Measurements from ENCODE around the gene PSME1. TPM values are rescaled to one million over a fixed set of nuclear protein-coding genes. Genes with fewer than 3 reads are reported as not detected.

Gene PSME1
- total and polyA plus RNA-seq, 10 of the 15 experiments (the other 5 are each of a cell fraction or from before 2014, with no cell fraction given), result 250 to 1,378 (median 412) TPM

DNA sequence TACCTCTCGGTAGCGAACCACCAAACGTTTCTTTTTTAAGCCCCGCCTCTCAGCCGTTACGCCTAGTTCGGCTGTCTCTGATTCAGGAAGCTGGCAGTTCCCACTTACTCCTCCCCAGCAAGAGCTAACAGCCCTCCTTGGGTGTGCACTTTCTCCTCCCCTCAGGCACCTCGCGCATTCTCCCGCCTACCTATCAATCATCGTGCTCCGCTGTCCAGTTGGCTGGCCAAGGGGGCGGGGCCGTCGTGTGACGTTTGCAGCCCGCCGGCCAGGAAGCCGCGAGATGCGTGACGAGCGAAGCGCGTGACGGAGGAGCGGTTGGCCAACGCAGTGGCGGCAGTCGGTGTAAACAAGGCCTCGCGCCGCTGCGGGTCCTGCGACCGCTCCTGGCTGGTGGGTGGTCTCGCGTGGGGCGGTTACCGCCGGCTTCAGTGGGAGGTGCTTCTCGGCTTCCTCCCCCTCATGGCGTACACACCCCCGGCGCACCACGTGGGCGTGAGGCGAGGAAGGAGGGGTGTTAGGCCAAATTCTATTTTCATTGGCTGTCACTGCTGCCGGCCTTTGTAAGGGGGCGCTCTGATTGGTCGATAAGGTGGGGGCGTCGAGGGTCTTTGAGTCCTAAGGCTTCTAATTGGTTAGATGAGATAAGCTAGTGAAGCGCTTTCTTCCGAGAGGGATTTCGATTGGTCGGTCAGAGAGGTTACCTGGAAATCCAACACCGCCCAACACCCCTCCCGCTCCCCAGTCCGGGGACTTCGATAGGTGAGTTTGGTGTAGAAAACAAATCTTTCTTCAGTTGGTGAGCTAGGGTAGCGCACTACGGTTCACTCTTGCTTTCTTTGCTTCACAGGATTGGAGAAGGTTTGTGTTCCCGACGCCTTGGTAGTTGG lies 21.2 kb upstream of the PSME1 start, which contains the start of the genes DCAF11 and NRL (continued):
- TF ChIP-seq, protein P1, sequence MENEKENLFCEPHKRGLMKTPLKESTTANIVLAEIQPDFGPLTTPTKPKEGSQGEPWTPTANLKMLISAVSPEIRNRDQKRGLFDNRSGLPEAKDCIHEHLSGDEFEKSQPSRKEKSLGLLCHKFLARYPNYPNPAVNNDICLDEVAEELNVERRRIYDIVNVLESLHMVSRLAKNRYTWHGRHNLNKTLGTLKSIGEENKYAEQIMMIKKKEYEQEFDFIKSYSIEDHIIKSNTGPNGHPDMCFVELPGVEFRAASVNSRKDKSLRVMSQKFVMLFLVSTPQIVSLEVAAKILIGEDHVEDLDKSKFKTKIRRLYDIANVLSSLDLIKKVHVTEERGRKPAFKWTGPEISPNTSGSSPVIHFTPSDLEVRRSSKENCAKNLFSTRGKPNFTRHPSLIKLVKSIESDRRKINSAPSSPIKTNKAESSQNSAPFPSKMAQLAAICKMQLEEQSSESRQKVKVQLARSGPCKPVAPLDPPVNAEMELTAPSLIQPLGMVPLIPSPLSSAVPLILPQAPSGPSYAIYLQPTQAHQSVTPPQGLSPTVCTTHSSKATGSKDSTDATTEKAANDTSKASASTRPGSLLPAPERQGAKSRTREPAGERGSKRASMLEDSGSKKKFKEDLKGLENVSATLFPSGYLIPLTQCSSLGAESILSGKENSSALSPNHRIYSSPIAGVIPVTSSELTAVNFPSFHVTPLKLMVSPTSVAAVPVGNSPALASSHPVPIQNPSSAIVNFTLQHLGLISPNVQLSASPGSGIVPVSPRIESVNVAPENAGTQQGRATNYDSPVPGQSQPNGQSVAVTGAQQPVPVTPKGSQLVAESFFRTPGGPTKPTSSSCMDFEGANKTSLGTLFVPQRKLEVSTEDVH (IDR thresholded peaks at IDR 0.05; ENCODE audit: low read depth, partially characterized antibody), result no peak
- TF ChIP-seq EP300 (IDR thresholded peaks at IDR 0.05; ENCODE audit: borderline replicate concordance in 1 of 2, control insufficient read depth in 1 of 2, low read depth in 2 of 2, low read length in 2 of 2), result no peak
- TF ChIP-seq LARP7 (IDR thresholded peaks at IDR 0.05), result no peak
- peak; percentile 92 for TF ChIP-seq CHD2 (IDR thresholded peaks at IDR 0.05; ENCODE audit: borderline replicate concordance, low read depth, low read length)
- TF ChIP-seq, protein P2, sequence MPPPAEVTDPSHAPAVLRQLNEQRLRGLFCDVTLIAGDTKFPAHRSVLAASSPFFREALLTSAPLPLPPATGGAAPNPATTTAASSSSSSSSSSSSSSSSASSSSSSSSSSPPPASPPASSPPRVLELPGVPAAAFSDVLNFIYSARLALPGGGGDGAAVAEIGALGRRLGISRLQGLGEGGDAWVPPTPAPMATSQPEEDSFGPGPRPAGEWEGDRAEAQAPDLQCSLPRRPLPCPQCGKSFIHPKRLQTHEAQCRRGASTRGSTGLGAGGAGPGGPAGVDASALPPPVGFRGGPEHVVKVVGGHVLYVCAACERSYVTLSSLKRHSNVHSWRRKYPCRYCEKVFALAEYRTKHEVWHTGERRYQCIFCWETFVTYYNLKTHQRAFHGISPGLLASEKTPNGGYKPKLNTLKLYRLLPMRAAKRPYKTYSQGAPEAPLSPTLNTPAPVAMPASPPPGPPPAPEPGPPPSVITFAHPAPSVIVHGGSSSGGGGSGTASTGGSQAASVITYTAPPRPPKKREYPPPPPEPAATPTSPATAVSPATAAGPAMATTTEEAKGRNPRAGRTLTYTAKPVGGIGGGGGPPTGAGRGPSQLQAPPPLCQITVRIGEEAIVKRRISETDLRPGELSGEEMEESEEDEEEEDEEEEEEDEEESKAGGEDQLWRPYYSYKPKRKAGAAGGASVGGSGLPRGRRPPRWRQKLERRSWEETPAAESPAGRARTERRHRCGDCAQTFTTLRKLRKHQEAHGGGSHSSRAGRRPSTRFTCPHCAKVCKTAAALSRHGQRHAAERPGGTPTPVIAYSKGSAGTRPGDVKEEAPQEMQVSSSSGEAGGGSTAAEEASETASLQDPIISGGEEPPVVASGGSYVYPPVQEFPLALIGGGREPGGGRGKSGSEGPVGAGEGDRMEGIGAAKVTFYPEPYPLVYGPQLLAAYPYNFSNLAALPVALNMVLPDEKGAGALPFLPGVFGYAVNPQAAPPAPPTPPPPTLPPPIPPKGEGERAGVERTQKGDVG (CRISPR knock-in tag; IDR thresholded peaks at IDR 0.05), result no peak
- TF ChIP-seq GATAD2B (conservative IDR thresholded peaks at IDR 0.05; ENCODE audit: low read depth), result peak; percentile 88
- TF ChIP-seq SUPT20H (IDR thresholded peaks at IDR 0.05; ENCODE audit: borderline replicate concordance, control insufficient read depth, low read depth, low read length), result no peak
- TF ChIP-seq NR2C2 (IDR thresholded peaks at IDR 0.05; ENCODE audit: borderline replicate concordance, control insufficient read depth, insufficient read length, low read depth), result no peak
- TF ChIP-seq NRF1 (conservative IDR thresholded peaks at IDR 0.05; ENCODE audit: low read depth, low read length), result peak; percentile 68
- TF ChIP-seq EZH2 (IDR thresholded peaks at IDR 0.05; ENCODE audit: borderline replicate concordance, control insufficient read depth, low read depth, low read length), result no peak
- no peak for TF ChIP-seq MEF2A (IDR thresholded peaks at IDR 0.05; ENCODE audit: insufficient read depth, low read depth, low read length)
- TF ChIP-seq SUZ12 (IDR thresholded peaks at IDR 0.05; ENCODE audit: unreplicated experiment), result no peak
- TF ChIP-seq ZNF207 (IDR thresholded peaks at IDR 0.05; ENCODE audit: borderline replicate concordance), result peak; percentile 8; the same call in 1 of the 2 replicates
- TF ChIP-seq NFYB (IDR thresholded peaks at IDR 0.05; ENCODE audit: insufficient read depth, low read depth, low read length), result peak; percentile 99
- peak; percentile 63 for TF ChIP-seq POLR2AphosphoS5 (IDR thresholded peaks at IDR 0.05; ENCODE audit: low read length)
- peak; percentile 25; the same call in 1 of the 2 replicates for TF ChIP-seq TAF1 (IDR thresholded peaks at IDR 0.05; ENCODE audit: borderline replicate concordance, low read depth, low read length)
- no peak for TF ChIP-seq RB1 (IDR thresholded peaks at IDR 0.05; ENCODE audit: borderline replicate concordance)
